HCT116 (cell line): ENCODE results near the gene FGFRL1. TPM values are rescaled to one million over a fixed set of nuclear protein-coding genes. Genes with fewer than 3 reads are reported as not detected.

Experiments
- ATAC-seq: fragments of 200-7000 bp; cut with Tn5 transposase; 2 replicates; pipeline ENCODE4 v1.9.1; 2020; ENCODE audit warnings: mild to moderate bottlenecking, moderate library complexity
- BruUV-seq: library from RNA; stranded (reverse); fragments of 400-500 nt; replicated peaks from 2 replicates; lab custom pipeline; 2021; lab: Mats Ljungman, UMichigan
- CTCF ChIA-PET: fragments of 300-600 bp; sonication (Branson Sonifier 250); formaldehyde crosslinking; loops from one replicate; lab custom pipeline; 2021; ENCODE audit warnings: antibody characterized with exemption; lab: Charles Lee
- POLR2A ChIA-PET: fragments of 300-600, 350-600 bp; sonication (Branson Sonifier 250); formaldehyde crosslinking; loops from one replicate; lab custom pipeline; 2021; ENCODE audit warnings: antibody characterized with exemption; lab: Charles Lee
- RAD21 ChIA-PET, 2 experiments: fragments of 300-600 bp; sonication (Branson Sonifier 250); formaldehyde crosslinking; loops; one replicate each; lab custom pipeline; 2023; ENCODE audit warnings: low total read pairs in 2 of 2; ENCODE audit not compliant: uncharacterized antibody in 2 of 2, unreplicated experiment in 2 of 2, low non-redundant PET in 1 of 2; lab: Charles Lee
- DNase-seq: peaks from one replicate; pipeline ENCODE4 v3.0.0-alpha.2; 2010; ENCODE audit warnings: low read depth, low spot score
- H2AFZ ChIP-seq: fragments of 200-600 bp; shearing (Covaris generic), sonication (generic); 2 replicates; pipeline ENCODE4 v1.6.1; 2017; ENCODE audit warnings: low read depth, mixed run types, mixed read lengths, antibody characterized with exemption, low read length; ENCODE audit not compliant: poor library complexity, severe bottlenecking
- H3K27ac ChIP-seq: 2 replicates; pipeline ENCODE4 v1.5.1; 2012; ENCODE audit warnings: low read depth, low read length
- H3K27me3 ChIP-seq: fragments of 200-600 bp; sonication (generic); 2 replicates; pipeline ENCODE4 v1.6.1; 2016; ENCODE audit warnings: mixed run types, low read length, mixed read lengths; ENCODE audit not compliant: insufficient read depth
- H3K36me3 ChIP-seq, 2 experiments: fragments of 200-500 bp in 1 of 2; fragments of 200-600 bp in 1 of 2; sonication (Bioruptor generic) in 1 of 2; sonication (generic) in 1 of 2; 2 replicates each; pipeline versions ENCODE4 v1.5.1 to v1.6.1; 2014 to 2016; ENCODE audit warnings: low read length in 2 of 2, inconsistent platforms in 1 of 2, mixed read lengths in 1 of 2, mixed run types in 1 of 2; ENCODE audit not compliant: insufficient read depth in 2 of 2, control insufficient read depth in 1 of 2
- H3K4me1 ChIP-seq, 2 experiments: fragments of 200-600 bp in 1 of 2; sonication (generic) in 1 of 2; 2 replicates each; pipeline versions ENCODE4 v1.5.1 to v1.6.1; 2012 to 2017; ENCODE audit warnings: low read length in 2 of 2, inconsistent platforms in 1 of 2, mild to moderate bottlenecking in 1 of 2, mixed read lengths in 1 of 2, mixed run types in 1 of 2, moderate library complexity in 1 of 2; ENCODE audit not compliant: insufficient read depth in 2 of 2, control insufficient read depth in 1 of 2
- H3K4me2 ChIP-seq: fragments of 200-600 bp; sonication (generic); 2 replicates; pipeline ENCODE4 v1.6.1; 2017; ENCODE audit warnings: mixed run types, low read length, mixed read lengths
- H3K4me3 ChIP-seq, 2 experiments: fragments of 200-600 bp in 1 of 2; sonication (generic) in 1 of 2; replicated peaks in 1 of 2; 2 replicates each; pipeline ENCODE4 v1.5.1; 2011 to 2016; ENCODE audit warnings: low read length in 2 of 2, control low read depth in 1 of 2, low read depth in 1 of 2, mild to moderate bottlenecking in 1 of 2, mixed read lengths in 1 of 2, mixed run types in 1 of 2
- H3K79me2 ChIP-seq: fragments of 200-600 bp; sonication (generic); 2 replicates; pipeline ENCODE4 v1.6.1; 2017; ENCODE audit warnings: mild to moderate bottlenecking, mixed run types, low read length, moderate library complexity, mixed read lengths; ENCODE audit not compliant: insufficient read depth
- H3K9ac ChIP-seq: fragments of 200-600 bp; sonication (generic); 2 replicates; pipeline ENCODE4 v1.6.1; 2016; ENCODE audit warnings: low read length, mixed read lengths
- H3K9me2 ChIP-seq: fragments of 200-600 bp; sonication (generic), shearing (Covaris generic); 2 replicates; pipeline ENCODE4 v1.6.1; 2017; ENCODE audit warnings: mixed run types, mild to moderate bottlenecking, moderate library complexity; ENCODE audit not compliant: insufficient read depth
- H3K9me3 ChIP-seq, 2 experiments: fragments of 200-500 bp in 1 of 2; fragments of 200-600 bp in 1 of 2; sonication (Bioruptor generic) in 1 of 2; sonication (generic) in 1 of 2; 2 replicates each; pipeline ENCODE4 v1.6.1; 2014 to 2017; ENCODE audit warnings: low read length in 2 of 2, mixed read lengths in 2 of 2, inconsistent platforms in 1 of 2, low read depth in 1 of 2, mild to moderate bottlenecking in 1 of 2, mixed run types in 1 of 2, moderate library complexity in 1 of 2; ENCODE audit not compliant: control insufficient read depth in 1 of 2, insufficient read depth in 1 of 2
- H4K20me1 ChIP-seq: fragments of 200-600 bp; sonication (generic), shearing (Covaris generic); 2 replicates; pipeline ENCODE4 v1.6.1; 2017; ENCODE audit warnings: mixed run types, mild to moderate bottlenecking, moderate library complexity; ENCODE audit not compliant: insufficient read depth
- CEBPB ChIP-seq: IDR thresholded peaks from 2 replicates; pipeline ENCODE4 v1.6.1; 2012; ENCODE audit warnings: low read depth
- EGR1 ChIP-seq: IDR thresholded peaks from 2 replicates; pipeline ENCODE4 v1.6.1; 2012; ENCODE audit warnings: low read depth
- ELF1 ChIP-seq: IDR thresholded peaks from 2 replicates; pipeline ENCODE4 v1.6.1; 2012; ENCODE audit warnings: low read depth, borderline replicate concordance
- EZH2phosphoT487 ChIP-seq: fragments of 200-600 bp; IDR thresholded peaks from 2 replicates; pipeline ENCODE4 v1.6.1; 2018; ENCODE audit warnings: antibody characterized with exemption, borderline replicate concordance
- FOSL1 ChIP-seq: IDR thresholded peaks from 2 replicates; pipeline ENCODE4 v1.6.1; 2012; ENCODE audit warnings: low read depth
- JUND ChIP-seq: IDR thresholded peaks from 2 replicates; pipeline ENCODE4 v1.6.1; 2012
- MAX ChIP-seq: IDR thresholded peaks from 2 replicates; pipeline ENCODE4 v1.6.1; 2012
- POLR2AphosphoS5 ChIP-seq: IDR thresholded peaks from 2 replicates; pipeline ENCODE4 v1.6.1; 2011; ENCODE audit warnings: mild to moderate bottlenecking, low read depth, low read length, moderate library complexity
- RAD21 ChIP-seq: IDR thresholded peaks from 2 replicates; pipeline ENCODE4 v1.6.1; 2012; ENCODE audit warnings: low read depth, mild to moderate bottlenecking
- SIN3A ChIP-seq: IDR thresholded peaks from 2 replicates; pipeline ENCODE4 v1.6.1; 2012; ENCODE audit warnings: low read depth
- SRF ChIP-seq: IDR thresholded peaks from 2 replicates; pipeline ENCODE4 v1.6.1; 2012; ENCODE audit warnings: low read depth
- YY1 ChIP-seq: IDR thresholded peaks from 2 replicates; pipeline ENCODE4 v1.6.1; 2011; ENCODE audit warnings: low read length, low read depth, moderate library complexity, mild to moderate bottlenecking; ENCODE audit not compliant: insufficient replicate concordance; ENCODE audit errors: extremely low read depth
- ZFX ChIP-seq: fragments of 450-650 bp; IDR thresholded peaks from 2 replicates; pipeline ENCODE4 v1.6.1; 2017
- ZNF274 ChIP-seq: fragments of 200-500 bp; sonication (Bioruptor generic); IDR thresholded peaks from 2 replicates; pipeline ENCODE4 v1.6.1; 2014; ENCODE audit warnings: mild to moderate bottlenecking, low read depth, low read length, inconsistent platforms
- intact Hi-C: fragments of 100-400 bp; cut with micrococcal nuclease; formaldehyde crosslinking; loops from 2 replicates; pipeline ENCODE4 v1.10.0; 2022
- total RNA-seq: library from RNA; stranded (reverse); gene quantifications from one replicate; pipeline ENCODE4 v1.2.1, GENCODE V29; 2021; ENCODE audit not compliant: unreplicated experiment
- TF ChIP-seq, protein P1 (sequence below): IDR thresholded peaks from 2 replicates; pipeline ENCODE4 v1.6.1; 2012; ENCODE audit warnings: low read depth
- TF ChIP-seq, protein P2 (sequence below): IDR thresholded peaks from 2 replicates; pipeline ENCODE4 v1.6.1; 2012

FGFRL1 gene
- total RNA-seq, 1 experiment from 2014 or later, result 91.1 TPM

GRCh38 chr4:1026115-1026514 is 14.7 kb downstream of the FGFRL1 start:
- peak; percentile 69 for ATAC-seq
- CTCF ChIA-PET, result no interaction called here

GRCh38 chr4:1027219-1027914 is 15.9 kb downstream of the FGFRL1 start:
- no TSS peak for BruUV-seq
- no peak overlapping the region for H3K4me3 ChIP-seq
- H3K9ac ChIP-seq, result no peak overlapping the region
- no peak overlapping the region for H3K27ac ChIP-seq
- H3K4me2 ChIP-seq, result no peak overlapping the region
- H3K9me3 ChIP-seq, result no peaks in the 10 kb centered on the region
- intact Hi-C loops, result no loop called here
- CTCF ChIA-PET, result no interaction called here
- TF ChIP-seq POLR2AphosphoS5 (no peak), YY1 (no peak), SIN3A (no peak), ELF1 (no peak), ZFX (no peak), RAD21 (no peak), MAX (no peak), CEBPB (no peak), JUND (no peak), EZH2phosphoT487 (no peak), ZNF274 (no peak), FOSL1 (no peak), EGR1 (no peak), SRF (no peak)
- TF ChIP-seq, protein P1, sequence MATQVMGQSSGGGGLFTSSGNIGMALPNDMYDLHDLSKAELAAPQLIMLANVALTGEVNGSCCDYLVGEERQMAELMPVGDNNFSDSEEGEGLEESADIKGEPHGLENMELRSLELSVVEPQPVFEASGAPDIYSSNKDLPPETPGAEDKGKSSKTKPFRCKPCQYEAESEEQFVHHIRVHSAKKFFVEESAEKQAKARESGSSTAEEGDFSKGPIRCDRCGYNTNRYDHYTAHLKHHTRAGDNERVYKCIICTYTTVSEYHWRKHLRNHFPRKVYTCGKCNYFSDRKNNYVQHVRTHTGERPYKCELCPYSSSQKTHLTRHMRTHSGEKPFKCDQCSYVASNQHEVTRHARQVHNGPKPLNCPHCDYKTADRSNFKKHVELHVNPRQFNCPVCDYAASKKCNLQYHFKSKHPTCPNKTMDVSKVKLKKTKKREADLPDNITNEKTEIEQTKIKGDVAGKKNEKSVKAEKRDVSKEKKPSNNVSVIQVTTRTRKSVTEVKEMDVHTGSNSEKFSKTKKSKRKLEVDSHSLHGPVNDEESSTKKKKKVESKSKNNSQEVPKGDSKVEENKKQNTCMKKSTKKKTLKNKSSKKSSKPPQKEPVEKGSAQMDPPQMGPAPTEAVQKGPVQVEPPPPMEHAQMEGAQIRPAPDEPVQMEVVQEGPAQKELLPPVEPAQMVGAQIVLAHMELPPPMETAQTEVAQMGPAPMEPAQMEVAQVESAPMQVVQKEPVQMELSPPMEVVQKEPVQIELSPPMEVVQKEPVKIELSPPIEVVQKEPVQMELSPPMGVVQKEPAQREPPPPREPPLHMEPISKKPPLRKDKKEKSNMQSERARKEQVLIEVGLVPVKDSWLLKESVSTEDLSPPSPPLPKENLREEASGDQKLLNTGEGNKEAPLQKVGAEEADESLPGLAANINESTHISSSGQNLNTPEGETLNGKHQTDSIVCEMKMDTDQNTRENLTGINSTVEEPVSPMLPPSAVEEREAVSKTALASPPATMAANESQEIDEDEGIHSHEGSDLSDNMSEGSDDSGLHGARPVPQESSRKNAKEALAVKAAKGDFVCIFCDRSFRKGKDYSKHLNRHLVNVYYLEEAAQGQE, result no peak
- TF ChIP-seq, protein P2, sequence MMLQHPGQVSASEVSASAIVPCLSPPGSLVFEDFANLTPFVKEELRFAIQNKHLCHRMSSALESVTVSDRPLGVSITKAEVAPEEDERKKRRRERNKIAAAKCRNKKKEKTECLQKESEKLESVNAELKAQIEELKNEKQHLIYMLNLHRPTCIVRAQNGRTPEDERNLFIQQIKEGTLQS, result no peak
- TF ChIP-seq, all 23 proteins: peak for 0
- no peak for DNase-seq
- peaks cover 11 to 34% of the 10 kb centered on the region in 2 experiments; a peak in 3 of 4 replicates for H3K4me1 ChIP-seq
- no peaks in the 10 kb centered on the region for H3K79me2 ChIP-seq
- H4K20me1 ChIP-seq, result no peaks in the 10 kb centered on the region
- no peak overlapping the region for H2AFZ ChIP-seq
- peaks cover 8 to 11% of the 10 kb centered on the region in 2 experiments; a peak in 3 of 4 replicates for H3K36me3 ChIP-seq
- H3K9me2 ChIP-seq, result no peaks in the 10 kb centered on the region
- ChIA-PET RAD21 (no interaction called here), POLR2A (no interaction called here)
- H3K27me3 ChIP-seq, result no peaks in the 10 kb centered on the region
- ATAC-seq, result no peak

More at GRCh38 chr4:1026115-1026514, 14.7 kb downstream of the FGFRL1 start:
- Histone ChIP-seq H3K27me3 (no peaks in the 10 kb centered on the region), H4K20me1 (no peaks in the 10 kb centered on the region), H3K27ac (peak overlapping the region; percentile 32; the same call in 1 of the 2 replicates), H3K79me2 (no peaks in the 10 kb centered on the region; the same call in 1 of the 2 replicates), H2AFZ (no peak overlapping the region), H3K9me3 (no peaks in the 10 kb centered on the region), H3K36me3 (peaks cover 8 to 11% of the 10 kb centered on the region in 2 experiments; a peak in 3 of 4 replicates), H3K9ac (no peak overlapping the region), H3K4me1 (peaks cover 11 to 41% of the 10 kb centered on the region in 2 experiments; a peak in 3 of 4 replicates), H3K4me3 (no peak overlapping the region), H3K9me2 (no peaks in the 10 kb centered on the region), H3K4me2 (no peak overlapping the region)
- ChIA-PET RAD21 (no interaction called here), POLR2A (no interaction called here)
- intact Hi-C loops, result no loop called here
- TF ChIP-seq JUND (no peak), SRF (no peak), POLR2AphosphoS5 (peak; percentile 44)
- no TSS peak for BruUV-seq
- DNase-seq, result no peak
